SK-N-MC (cell line): Measurements from ENCODE around the gene ZNF624.
"Not testable (repeated sequence)": the region's sequence is repeated elsewhere in the genome, so short reads cannot be mapped to it uniquely, and the experiment has no call there.

Experiments used
- EZH2 ChIP-seq: fragments of 200-600 bp; sonication (generic); IDR thresholded peaks from one replicate; pipeline ENCODE4 v1.6.1; 2017; ENCODE audit warnings: antibody characterized with exemption
- FOXP2 ChIP-seq: optimal IDR thresholded peaks from 2 replicates; pipeline ENCODE3; 2011; ENCODE audit warnings: mild to moderate bottlenecking, moderate library complexity; ENCODE audit not compliant: insufficient read depth; ENCODE audit errors: extremely low read length, control extremely low read depth
- POLR2AphosphoS5 ChIP-seq: IDR thresholded peaks from 2 replicates; pipeline ENCODE4 v1.6.1; 2012; ENCODE audit warnings: mild to moderate bottlenecking, low read depth, low read length, borderline replicate concordance

DNA sequence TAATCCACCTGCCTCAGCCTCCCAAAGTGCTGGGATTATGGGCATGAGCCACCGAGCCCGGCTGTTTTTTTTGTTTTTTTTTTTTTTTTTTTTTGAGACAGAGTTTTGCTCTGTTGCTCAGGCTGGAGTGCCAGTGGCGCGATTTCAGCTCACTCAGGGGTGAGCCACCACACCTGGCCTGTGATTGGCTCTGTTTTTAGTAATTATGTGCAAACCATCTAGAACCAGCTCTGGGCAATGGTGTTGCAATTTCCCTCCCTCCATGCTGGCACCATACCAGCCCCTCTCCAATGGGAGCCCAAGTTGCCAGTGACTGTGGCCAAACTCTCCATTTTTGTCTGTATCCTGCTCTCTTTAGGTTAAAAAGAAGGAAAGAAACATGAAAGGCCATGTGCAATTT, 32.4 kb upstream of the ZNF624 start:
- TF ChIP-seq POLR2AphosphoS5, EZH2, FOXP2: not testable (repeated sequence)
